Measurements from ENCODE around the gene SPON1. TPM values are rescaled to one million over a fixed set of nuclear protein-coding genes. Genes with fewer than 3 reads are reported as not detected.
"Not testable (repeated sequence)": the region's sequence is repeated elsewhere in the genome, so short reads cannot be mapped to it uniquely, and the experiment has no call there.

SPON1 gene
- total RNA-seq, 2 donors from 2014 or later: 4.8 to 7.3 TPM

DNA sequence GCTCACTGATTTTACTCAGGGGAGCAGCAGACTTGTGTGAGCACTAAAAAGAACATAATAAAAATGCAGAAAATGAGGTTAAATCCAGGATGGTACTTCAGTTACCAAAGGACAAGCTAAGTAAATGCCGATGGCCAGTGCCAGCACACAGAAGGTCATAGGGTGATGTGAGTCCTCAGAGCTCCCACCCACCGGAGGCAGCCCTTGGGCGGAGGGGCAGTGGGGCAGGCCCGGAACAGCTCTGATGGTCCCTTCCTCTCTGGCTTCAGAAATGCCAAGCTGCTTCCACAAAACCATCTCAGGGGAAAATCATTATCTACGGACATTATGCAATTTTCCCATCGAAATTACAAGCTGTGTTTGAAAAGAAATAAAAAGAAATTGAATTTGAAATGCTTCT is 271.9 kb downstream of the SPON1 start:
- no peak overlapping the region for H3K27ac Mint-ChIP-seq
- H3K27me3 Mint-ChIP-seq: no peaks in the 10 kb centered on the region
- no peaks in the 10 kb centered on the region for H3K9me3 ChIP-seq (ENCODE audit: control insufficient read depth, low read length, poor library complexity, severe bottlenecking)
- peaks cover 36% of the 10 kb centered on the region for H3K4me1 Mint-ChIP-seq
- H3K36me3 Mint-ChIP-seq (ENCODE audit: low read depth): peaks cover 12% of the 10 kb centered on the region
- ATAC-seq: no peak
- DNase-seq: no peak
- no peak overlapping the region for H3K4me3 Mint-ChIP-seq

DNA sequence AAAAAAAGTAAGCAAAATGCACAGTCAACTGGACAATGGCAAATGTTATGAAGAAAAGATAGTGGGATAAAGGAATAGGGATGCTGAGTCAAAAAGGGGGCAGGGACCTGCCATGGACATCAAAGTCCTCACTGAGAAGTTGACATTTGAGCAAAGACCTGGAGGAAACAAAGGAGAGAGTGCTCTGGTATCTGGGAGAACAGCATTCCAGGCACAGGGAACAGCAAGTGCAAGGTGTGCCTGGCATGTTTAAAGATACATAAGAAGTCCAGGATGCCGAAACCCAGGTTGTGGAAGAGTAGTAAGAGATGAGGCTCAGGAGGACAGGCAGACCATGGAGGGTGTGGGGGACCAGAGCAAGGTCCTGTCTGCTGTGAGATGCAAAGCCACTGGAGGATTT is 273.2 kb downstream of the SPON1 start:
- H3K4me1 Mint-ChIP-seq: peaks cover 36% of the 10 kb centered on the region
- H3K36me3 Mint-ChIP-seq (ENCODE audit: low read depth): peaks cover 12% of the 10 kb centered on the region
- H3K27ac Mint-ChIP-seq: no peak overlapping the region
- H3K9me3 ChIP-seq (ENCODE audit: control insufficient read depth, low read length, poor library complexity, severe bottlenecking): no peaks in the 10 kb centered on the region
- DNase-seq (no peak), ATAC-seq (no peak)
- no peak overlapping the region for H3K4me3 Mint-ChIP-seq
- H3K27me3 Mint-ChIP-seq: no peaks in the 10 kb centered on the region

DNA sequence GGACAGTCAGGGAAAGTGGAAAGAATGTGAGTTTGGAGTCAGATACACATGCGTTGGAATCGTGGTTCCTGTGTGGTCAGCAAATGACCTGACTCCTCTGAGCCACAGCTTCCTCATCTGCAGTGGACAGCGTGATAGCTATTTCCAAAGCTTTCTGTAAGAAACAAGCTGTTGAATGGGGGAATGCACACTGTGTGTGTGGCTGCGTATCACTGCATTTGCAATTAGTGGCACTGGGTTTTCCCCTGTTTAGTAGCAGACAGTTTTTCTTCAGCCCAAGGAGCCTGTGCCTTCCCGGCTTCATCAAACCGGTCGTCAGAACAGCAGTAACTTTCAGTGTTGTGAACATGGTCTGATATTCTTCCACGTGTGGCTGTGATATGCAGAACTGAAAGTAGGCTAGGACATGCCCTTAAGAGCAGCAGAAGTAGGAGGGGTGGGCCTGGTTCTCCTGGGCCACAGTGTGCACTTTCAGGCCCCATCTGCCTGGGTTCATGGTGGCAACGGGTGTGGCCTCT is 275.0 kb downstream of the SPON1 start:
- Mint-ChIP-seq H3K36me3 (ENCODE audit: low read depth) (peaks cover 10% of the 10 kb centered on the region), H3K27ac (peak overlapping the region; percentile 51), H3K4me3 (no peak overlapping the region), H3K4me1 (peaks cover 34% of the 10 kb centered on the region), H3K27me3 (no peaks in the 10 kb centered on the region)
- H3K9me3 ChIP-seq (ENCODE audit: control insufficient read depth, low read length, poor library complexity, severe bottlenecking): no peaks in the 10 kb centered on the region
- DNase-seq (no peak), ATAC-seq (peak; percentile 82)

- H3K27me3 Mint-ChIP-seq: no peaks in the 10 kb centered on the region
- no peak overlapping the region for H3K27ac Mint-ChIP-seq
- no peak overlapping the region for H3K4me3 Mint-ChIP-seq
- no peaks in the 10 kb centered on the region for H3K9me3 ChIP-seq (ENCODE audit: control insufficient read depth, low read length, poor library complexity, severe bottlenecking)
- peaks cover 3% of the 10 kb centered on the region for H3K36me3 Mint-ChIP-seq (ENCODE audit: low read depth)
- no peak for ATAC-seq
- DNase-seq: no peak
- peaks cover 31% of the 10 kb centered on the region for H3K4me1 Mint-ChIP-seq
These were observed 277.7 kb downstream of the SPON1 start for GRCh38 chr11:14240221-14240620.

- H3K27me3 Mint-ChIP-seq: no peaks in the 10 kb centered on the region
- no peaks in the 10 kb centered on the region for H3K9me3 ChIP-seq (ENCODE audit: control insufficient read depth, low read length, poor library complexity, severe bottlenecking)
- H3K27ac Mint-ChIP-seq: no peak overlapping the region
- ATAC-seq (no peak), DNase-seq (no peak)
- H3K36me3 Mint-ChIP-seq (ENCODE audit: low read depth): peaks cover 3% of the 10 kb centered on the region
- H3K4me1 Mint-ChIP-seq: peaks cover 25% of the 10 kb centered on the region
- no peak overlapping the region for H3K4me3 Mint-ChIP-seq
These were observed 278.4 kb downstream of the SPON1 start for GRCh38 chr11:14240951-14241350.

DNA sequence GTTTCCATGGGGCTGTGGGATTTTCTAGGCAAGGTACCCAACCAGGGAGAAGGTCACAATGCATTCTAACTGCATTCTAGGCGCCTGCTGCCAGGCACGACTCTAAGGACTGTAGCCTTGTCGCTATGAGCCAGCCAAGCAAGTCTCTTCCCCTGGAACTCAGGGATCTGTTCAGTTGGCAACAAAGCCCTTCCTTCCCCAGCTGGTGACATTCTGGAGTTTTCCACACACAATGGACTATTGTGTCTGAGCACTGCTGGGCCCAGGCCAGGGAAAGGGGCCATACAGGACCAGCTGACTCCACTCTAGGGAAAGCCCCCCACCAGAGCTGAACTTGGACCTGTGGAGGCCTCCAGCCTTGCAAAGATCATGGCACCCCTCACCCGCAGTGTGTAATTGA is 279.7 kb downstream of the SPON1 start:
- Mint-ChIP-seq H3K27me3 (no peaks in the 10 kb centered on the region), H3K27ac (no peak overlapping the region), H3K4me1 (peaks cover 17% of the 10 kb centered on the region), H3K36me3 (ENCODE audit: low read depth) (no peaks in the 10 kb centered on the region), H3K4me3 (no peak overlapping the region)
- H3K9me3 ChIP-seq (ENCODE audit: control insufficient read depth, low read length, poor library complexity, severe bottlenecking): no peaks in the 10 kb centered on the region
- DNase-seq (no peak), ATAC-seq (no peak)

DNA sequence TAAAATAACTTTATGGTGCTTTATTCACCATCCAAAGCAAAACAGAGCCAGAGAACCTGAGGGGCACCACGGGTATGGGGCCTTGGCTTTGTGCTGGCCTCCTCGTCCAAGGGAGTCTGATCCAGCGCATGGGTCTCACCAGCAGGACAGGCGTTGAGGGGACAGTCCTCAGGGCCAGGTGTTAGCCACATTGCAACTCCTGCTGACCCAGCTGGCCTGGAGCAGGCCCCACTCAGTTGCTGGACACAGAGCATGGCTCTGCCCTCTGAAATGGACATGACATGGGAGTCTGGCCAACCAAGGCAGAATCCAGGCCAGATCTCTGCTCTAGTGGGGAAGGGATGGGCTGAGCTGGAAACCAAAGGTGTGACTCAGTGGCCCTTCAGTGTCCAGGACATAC is 280.2 kb downstream of the SPON1 start:
- ATAC-seq: no peak
- DNase-seq: no peak
- Mint-ChIP-seq H3K27me3 (no peaks in the 10 kb centered on the region), H3K36me3 (ENCODE audit: low read depth) (no peaks in the 10 kb centered on the region), H3K4me3 (no peak overlapping the region), H3K27ac (no peak overlapping the region), H3K4me1 (peaks cover 20% of the 10 kb centered on the region)
- no peaks in the 10 kb centered on the region for H3K9me3 ChIP-seq (ENCODE audit: control insufficient read depth, low read length, poor library complexity, severe bottlenecking)

GRCh38 chr11:14244926-14245325 is 282.4 kb downstream of the SPON1 start:
- Mint-ChIP-seq H3K4me1 (peaks cover 27% of the 10 kb centered on the region), H3K36me3 (ENCODE audit: low read depth) (no peaks in the 10 kb centered on the region), H3K27ac (no peak overlapping the region), H3K27me3 (no peaks in the 10 kb centered on the region), H3K4me3 (no peak overlapping the region)
- DNase-seq (no peak), ATAC-seq (no peak)
- H3K9me3 ChIP-seq (ENCODE audit: control insufficient read depth, low read length, poor library complexity, severe bottlenecking): no peaks in the 10 kb centered on the region

GRCh38 chr11:14245444-14245843 is 282.9 kb downstream of the SPON1 start:
- no peak for DNase-seq
- Mint-ChIP-seq H3K36me3 (ENCODE audit: low read depth) (no peaks in the 10 kb centered on the region), H3K27ac (no peak overlapping the region), H3K4me1 (peaks cover 27% of the 10 kb centered on the region), H3K4me3 (no peak overlapping the region), H3K27me3 (no peaks in the 10 kb centered on the region)
- no peaks in the 10 kb centered on the region for H3K9me3 ChIP-seq (ENCODE audit: control insufficient read depth, low read length, poor library complexity, severe bottlenecking)
- ATAC-seq: no peak

DNA sequence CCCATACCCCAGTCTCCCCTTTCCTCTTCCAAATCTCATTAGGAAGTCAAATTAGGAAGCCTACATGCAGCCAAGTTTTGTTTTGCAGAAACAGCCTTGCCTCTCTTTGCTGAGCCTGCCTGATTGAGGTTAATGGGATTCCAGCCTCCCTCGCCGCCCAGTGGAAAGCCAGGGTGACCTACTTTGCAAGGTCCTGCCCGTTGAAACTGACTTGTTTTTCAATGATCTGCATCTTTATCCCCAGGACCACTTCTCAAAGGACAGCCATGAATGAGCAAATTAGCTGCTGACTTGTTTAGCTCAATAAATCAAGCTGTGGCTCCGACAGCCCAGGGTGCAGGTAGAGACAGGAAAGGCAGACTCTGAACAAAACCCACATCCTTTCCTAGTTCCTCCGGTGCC is 286.1 kb downstream of the SPON1 start:
- ATAC-seq (peak; percentile 57), DNase-seq (no peak)
- Mint-ChIP-seq H3K4me1 (peaks cover 25% of the 10 kb centered on the region), H3K36me3 (ENCODE audit: low read depth) (no peaks in the 10 kb centered on the region), H3K27me3 (no peaks in the 10 kb centered on the region), H3K4me3 (peak overlapping the region; percentile 85), H3K27ac (no peak overlapping the region)
- no peaks in the 10 kb centered on the region for H3K9me3 ChIP-seq (ENCODE audit: control insufficient read depth, low read length, poor library complexity, severe bottlenecking)

DNA sequence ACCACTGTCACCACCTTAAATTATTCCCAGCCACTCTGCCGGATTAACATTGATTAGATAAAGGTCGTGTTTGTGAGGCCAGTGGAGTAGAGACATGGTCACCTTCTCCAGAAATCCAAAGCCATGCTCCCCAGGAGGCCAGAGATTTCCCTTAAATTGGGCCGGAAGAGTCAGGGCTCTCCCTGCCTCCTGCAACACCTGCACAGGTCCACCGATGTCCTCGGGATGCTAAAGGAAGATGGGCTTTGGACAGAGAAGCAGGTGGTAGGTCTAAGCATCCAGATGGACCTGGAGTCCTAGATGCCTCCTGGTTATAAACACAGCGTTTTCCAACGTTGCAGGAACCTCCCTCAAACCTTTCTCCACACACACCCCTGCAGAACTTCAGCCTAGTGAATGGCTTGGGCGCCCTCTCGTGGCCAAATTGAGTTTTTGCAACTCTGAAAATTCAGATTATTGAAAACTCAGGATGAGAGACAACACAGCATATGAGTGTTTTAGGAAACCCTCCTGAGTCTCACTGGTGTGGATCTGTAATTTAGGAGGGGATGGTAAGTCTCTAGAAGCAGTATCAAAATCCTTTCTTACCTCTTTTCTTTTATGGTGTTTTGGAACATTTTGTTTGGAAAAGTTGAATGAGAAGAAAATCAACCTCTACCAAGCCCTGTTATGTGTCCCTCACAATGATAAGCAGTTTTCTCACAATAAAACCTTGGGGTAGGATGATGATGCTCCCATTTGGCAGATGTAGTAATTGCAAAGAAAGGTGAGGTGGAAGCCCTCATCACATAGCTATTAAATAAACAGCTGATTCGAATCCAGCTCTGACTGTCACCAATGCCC is 286.8 kb downstream of the SPON1 start:
- Mint-ChIP-seq H3K4me3 (peak overlapping the region; percentile 85), H3K27me3 (no peaks in the 10 kb centered on the region), H3K27ac (no peak overlapping the region), H3K36me3 (ENCODE audit: low read depth) (no peaks in the 10 kb centered on the region), H3K4me1 (peaks cover 25% of the 10 kb centered on the region)
- DNase-seq (peak; percentile 51 to 65 (median 54)), ATAC-seq (peak; percentile 74)
- no peaks in the 10 kb centered on the region for H3K9me3 ChIP-seq (ENCODE audit: control insufficient read depth, low read length, poor library complexity, severe bottlenecking)

DNA sequence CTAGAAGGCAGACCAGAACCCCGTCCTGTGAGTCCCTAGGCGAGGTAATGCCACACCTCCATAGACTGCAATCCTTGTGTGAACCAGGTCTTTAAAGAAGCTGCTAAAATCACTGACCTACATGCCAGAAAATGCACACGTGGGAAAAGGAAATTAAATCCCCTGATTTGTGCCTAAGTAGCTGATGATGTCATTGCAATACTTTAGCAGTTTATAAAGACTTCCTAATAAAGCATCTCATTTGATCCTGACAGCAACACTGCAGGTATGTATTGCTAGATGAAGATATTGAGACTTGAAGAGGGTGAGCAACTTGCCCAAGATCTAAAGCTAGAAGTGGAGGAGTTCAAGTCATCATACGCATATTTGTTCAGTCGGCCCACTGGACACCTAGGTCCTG is 289.2 kb downstream of the SPON1 start:
- peaks cover 21% of the 10 kb centered on the region for H3K4me1 Mint-ChIP-seq
- peaks cover 2% of the 10 kb centered on the region for H3K36me3 Mint-ChIP-seq (ENCODE audit: low read depth)
- H3K9me3 ChIP-seq (ENCODE audit: control insufficient read depth, low read length, poor library complexity, severe bottlenecking): no peaks in the 10 kb centered on the region
- H3K4me3 Mint-ChIP-seq: no peak overlapping the region
- no peak for DNase-seq
- H3K27me3 Mint-ChIP-seq: no peaks in the 10 kb centered on the region
- no peak for ATAC-seq
- H3K27ac Mint-ChIP-seq: no peak overlapping the region

DNA sequence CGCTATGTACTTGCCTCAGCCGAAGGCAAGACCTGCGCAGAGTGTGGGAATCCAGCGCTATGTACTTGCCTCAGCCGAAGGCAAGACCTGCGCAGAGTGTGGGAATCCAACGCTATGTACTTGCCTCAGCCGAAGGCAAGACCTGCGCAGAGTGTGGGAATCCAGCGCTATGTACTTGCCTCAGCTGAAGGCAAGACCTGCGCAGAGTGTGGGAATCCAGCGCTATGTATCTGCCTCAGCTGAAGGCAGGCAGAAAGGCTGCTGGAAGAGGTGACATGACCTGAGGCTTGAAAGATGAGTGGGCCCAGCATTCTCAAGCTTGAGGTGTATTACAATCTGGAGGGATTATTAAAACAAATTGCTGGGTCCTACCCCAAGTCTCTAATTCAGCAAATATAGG is 290.0 kb downstream of the SPON1 start:
- peaks cover 18% of the 10 kb centered on the region for H3K4me1 Mint-ChIP-seq
- H3K27ac Mint-ChIP-seq; H3K36me3 Mint-ChIP-seq (ENCODE audit: low read depth); H3K4me3 Mint-ChIP-seq; ATAC-seq; DNase-seq; H3K9me3 ChIP-seq (ENCODE audit: control insufficient read depth, low read length, poor library complexity, severe bottlenecking); H3K27me3 Mint-ChIP-seq: not testable (repeated sequence)

DNA sequence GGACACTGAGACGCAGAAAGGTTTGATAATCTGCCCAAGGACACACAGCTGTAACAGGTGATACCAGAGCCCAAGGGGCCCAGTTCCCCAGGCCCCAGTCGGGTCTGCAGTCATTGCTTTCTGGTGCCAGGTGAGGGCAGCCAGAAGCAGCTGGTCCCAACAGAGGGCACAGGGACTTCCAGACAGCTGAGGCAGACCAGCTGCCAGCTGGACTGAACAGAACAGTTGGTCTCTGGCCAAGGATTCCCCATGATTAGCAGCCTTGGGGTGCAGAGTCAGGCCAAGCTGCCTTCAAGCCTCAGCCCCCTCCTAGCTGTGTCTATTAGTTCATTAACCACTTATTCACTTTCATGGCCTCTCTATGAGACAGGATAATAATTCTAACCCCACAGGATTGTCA is 290.9 kb downstream of the SPON1 start:
- DNase-seq: no peak
- peaks cover 5% of the 10 kb centered on the region for H3K36me3 Mint-ChIP-seq (ENCODE audit: low read depth)
- H3K4me3 Mint-ChIP-seq: no peak overlapping the region
- H3K27ac Mint-ChIP-seq: no peak overlapping the region
- H3K4me1 Mint-ChIP-seq: peaks cover 10% of the 10 kb centered on the region
- H3K27me3 Mint-ChIP-seq: no peaks in the 10 kb centered on the region
- ATAC-seq: no peak
- no peaks in the 10 kb centered on the region for H3K9me3 ChIP-seq (ENCODE audit: control insufficient read depth, low read length, poor library complexity, severe bottlenecking)
